Measurements from ENCODE around the gene POLR2C.

The POLR2C gene

DNA sequence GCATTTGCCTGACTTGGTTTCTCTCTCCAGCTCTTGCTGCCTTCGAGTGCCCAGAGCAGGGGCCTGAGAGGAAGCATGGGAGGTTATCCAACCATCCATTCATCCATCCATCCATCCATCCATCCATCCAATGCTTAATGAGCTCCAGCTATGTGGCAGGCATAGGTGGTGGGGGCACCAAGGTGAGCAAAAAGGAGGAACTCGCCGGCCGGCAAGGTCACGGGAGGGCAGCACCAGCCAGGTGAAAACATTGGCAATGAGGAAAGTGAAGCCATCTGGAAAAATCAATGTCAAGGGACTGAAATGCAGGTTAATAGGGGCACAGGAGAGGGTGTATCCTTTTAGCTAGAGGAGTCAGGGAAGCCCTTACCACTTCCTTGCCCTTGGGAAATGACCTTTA is 42.0 kb downstream of the POLR2C start:
- peaks cover 3% of the 10 kb centered on the region for H3K4me1 ChIP-seq (ENCODE audit: insufficient read depth, low read length)
- no peaks in the 10 kb centered on the region for H3K36me3 ChIP-seq (ENCODE audit: insufficient read depth, low read length)
- H3K9me3 ChIP-seq (ENCODE audit: low read length), result no peaks in the 10 kb centered on the region
- no peak overlapping the region for H3K4me3 ChIP-seq (ENCODE audit: low read length)
- peaks cover 30% of the 10 kb centered on the region for H3K27me3 ChIP-seq (ENCODE audit: insufficient read depth, low read length)
- no peak overlapping the region for H2AFZ ChIP-seq (ENCODE audit: low read depth, low read length)

DNA sequence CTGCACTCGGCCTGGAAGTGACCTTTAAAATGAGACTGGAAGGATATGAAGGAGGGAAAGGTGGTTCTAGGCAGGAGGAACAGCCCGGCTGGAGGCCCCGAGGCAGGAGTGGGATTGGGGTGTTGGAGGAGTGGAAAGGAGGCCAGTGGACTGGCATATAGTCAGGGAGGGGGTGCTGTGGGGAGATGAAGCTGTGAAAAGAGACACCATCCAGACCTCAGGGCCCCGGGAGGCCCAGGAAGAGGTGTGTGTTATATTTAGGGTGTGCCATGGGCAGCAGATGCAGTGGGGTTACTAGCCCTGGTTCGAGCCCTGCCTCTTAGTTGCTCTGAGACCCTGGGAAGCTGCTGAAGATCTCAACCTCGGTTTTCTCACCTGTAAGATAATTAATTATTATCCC is 42.7 kb downstream of the POLR2C start:
- H3K36me3 ChIP-seq (ENCODE audit: insufficient read depth, low read length), result no peaks in the 10 kb centered on the region
- H2AFZ ChIP-seq (ENCODE audit: low read depth, low read length), result no peak overlapping the region
- peaks cover 3% of the 10 kb centered on the region for H3K4me1 ChIP-seq (ENCODE audit: insufficient read depth, low read length)
- no peak overlapping the region for H3K4me3 ChIP-seq (ENCODE audit: low read length)
- H3K9me3 ChIP-seq (ENCODE audit: low read length), result no peaks in the 10 kb centered on the region
- peaks cover 30% of the 10 kb centered on the region for H3K27me3 ChIP-seq (ENCODE audit: insufficient read depth, low read length)

DNA sequence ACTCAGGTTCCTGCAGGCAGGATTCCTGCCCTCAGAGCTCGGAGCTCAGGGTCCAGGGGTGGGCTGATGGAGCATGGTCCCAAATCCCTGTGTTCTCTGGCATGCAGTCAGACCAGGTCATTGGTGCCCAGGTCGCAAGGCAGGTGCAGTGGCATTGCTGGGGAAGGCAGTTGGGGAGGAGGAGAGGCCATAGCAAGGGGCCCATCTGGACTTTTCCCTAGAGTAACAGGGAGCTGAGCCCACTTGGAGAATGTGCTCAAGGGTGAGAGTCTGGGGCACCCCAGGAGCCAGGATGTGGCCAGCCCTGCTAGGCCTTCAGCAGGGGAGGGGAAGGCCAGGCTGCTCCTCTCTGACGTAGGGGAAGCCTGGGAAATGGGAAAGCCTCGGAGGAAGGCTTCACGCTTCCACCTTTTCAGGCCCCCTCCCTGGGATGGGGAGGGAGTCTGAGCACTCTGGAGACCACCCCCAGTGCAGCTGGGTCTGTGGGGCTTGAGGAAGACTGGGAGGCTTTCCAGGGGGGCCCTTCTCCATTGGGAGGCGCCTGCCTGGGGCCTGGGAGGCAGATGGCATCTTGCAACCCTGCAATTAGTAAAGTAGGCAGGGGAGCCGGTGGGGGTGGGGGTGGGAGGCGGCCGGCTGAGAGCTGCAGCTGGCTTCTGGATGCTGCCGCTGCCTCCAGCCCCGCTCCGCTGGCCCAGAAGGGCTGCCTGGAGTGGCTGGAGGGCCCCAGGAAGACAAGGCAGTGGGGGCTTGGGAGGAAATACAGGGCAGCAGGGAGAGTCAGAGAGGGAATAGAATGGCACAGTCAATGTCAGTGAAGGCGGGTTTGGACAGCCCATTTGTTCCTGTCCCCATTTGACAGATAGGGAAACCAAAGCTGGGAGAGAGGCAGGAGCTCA is 44.9 kb downstream of the POLR2C start:
- Histone ChIP-seq H3K4me1 (ENCODE audit: insufficient read depth, low read length) (peaks cover 3% of the 10 kb centered on the region), H2AFZ (ENCODE audit: low read depth, low read length) (no peak overlapping the region), H3K9me3 (ENCODE audit: low read length) (no peaks in the 10 kb centered on the region), H3K4me3 (ENCODE audit: low read length) (no peak overlapping the region), H3K36me3 (ENCODE audit: insufficient read depth, low read length) (no peaks in the 10 kb centered on the region), H3K27me3 (ENCODE audit: insufficient read depth, low read length) (peaks cover 26% of the 10 kb centered on the region)

GRCh38 chr16:57508035-57508425 is 45.6 kb downstream of the POLR2C start:
- H3K27me3 ChIP-seq (ENCODE audit: insufficient read depth, low read length), result peaks cover 23% of the 10 kb centered on the region
- no peaks in the 10 kb centered on the region for H3K9me3 ChIP-seq (ENCODE audit: low read length)
- no peak overlapping the region for H3K4me3 ChIP-seq (ENCODE audit: low read length)
- H3K4me1 ChIP-seq (ENCODE audit: insufficient read depth, low read length), result peaks cover 3% of the 10 kb centered on the region
- no peak overlapping the region for H2AFZ ChIP-seq (ENCODE audit: low read depth, low read length)
- H3K36me3 ChIP-seq (ENCODE audit: insufficient read depth, low read length), result no peaks in the 10 kb centered on the region

- Histone ChIP-seq H3K4me3 (ENCODE audit: low read length) (no peak overlapping the region), H3K4me1 (ENCODE audit: insufficient read depth, low read length) (peaks cover 3% of the 10 kb centered on the region), H3K9me3 (ENCODE audit: low read length) (no peaks in the 10 kb centered on the region), H2AFZ (ENCODE audit: low read depth, low read length) (no peak overlapping the region), H3K27me3 (ENCODE audit: insufficient read depth, low read length) (peaks cover 14% of the 10 kb centered on the region), H3K36me3 (ENCODE audit: insufficient read depth, low read length) (no peaks in the 10 kb centered on the region)
These were observed 46.9 kb downstream of the POLR2C start for GRCh38 chr16:57509231-57509923.

DNA sequence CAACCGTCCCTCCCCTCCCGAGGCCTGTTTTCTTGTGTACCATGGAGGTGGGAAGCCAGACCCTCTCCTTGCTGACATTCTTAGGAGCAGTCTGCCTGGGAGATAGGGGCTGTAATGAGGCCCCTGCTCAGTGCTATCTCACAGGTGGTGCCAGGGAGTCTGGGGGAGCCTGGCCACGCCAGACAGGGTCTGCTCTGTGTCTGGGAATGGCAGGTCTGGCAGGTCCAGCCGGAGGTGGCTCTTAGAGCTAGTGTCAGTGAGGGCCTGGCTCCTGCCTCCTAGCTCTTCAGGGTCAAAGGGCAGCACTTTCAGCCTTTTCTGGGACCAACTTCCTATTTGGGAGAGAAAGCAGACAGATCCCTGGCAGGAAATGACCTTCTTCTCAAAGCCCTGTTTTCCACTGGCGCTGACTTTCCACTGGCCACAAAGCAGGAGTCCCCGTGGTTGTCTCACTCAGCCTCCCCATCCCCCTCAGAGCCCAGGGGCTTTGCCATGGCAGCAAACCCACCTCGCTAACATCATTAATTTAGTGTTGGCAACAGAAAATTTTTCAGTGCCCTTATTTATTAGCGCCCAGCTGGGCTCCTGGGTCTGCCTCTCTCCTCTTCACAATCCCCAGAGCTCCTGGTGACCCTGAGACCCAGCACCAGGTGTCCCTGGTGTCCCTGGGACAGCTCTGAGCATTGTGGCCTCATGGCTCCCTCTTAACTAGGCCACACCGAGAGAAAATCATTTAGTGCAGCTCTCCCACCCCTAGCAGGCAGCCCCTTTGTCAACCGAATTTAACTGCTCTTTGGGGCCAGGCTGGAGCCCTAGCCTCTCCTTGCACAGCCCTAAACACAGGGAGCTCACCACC is 47.8 kb downstream of the POLR2C start:
- no peak overlapping the region for H3K4me3 ChIP-seq (ENCODE audit: low read length)
- no peaks in the 10 kb centered on the region for H3K9me3 ChIP-seq (ENCODE audit: low read length)
- peaks cover 11% of the 10 kb centered on the region for H3K27me3 ChIP-seq (ENCODE audit: insufficient read depth, low read length)
- no peak overlapping the region for H2AFZ ChIP-seq (ENCODE audit: low read depth, low read length)
- H3K36me3 ChIP-seq (ENCODE audit: insufficient read depth, low read length), result no peaks in the 10 kb centered on the region
- H3K4me1 ChIP-seq (ENCODE audit: insufficient read depth, low read length), result peaks cover 3% of the 10 kb centered on the region

- Histone ChIP-seq H3K4me3 (ENCODE audit: low read length) (no peak overlapping the region), H2AFZ (ENCODE audit: low read depth, low read length) (no peak overlapping the region), H3K27me3 (ENCODE audit: insufficient read depth, low read length) (no peaks in the 10 kb centered on the region), H3K9me3 (ENCODE audit: low read length) (no peaks in the 10 kb centered on the region), H3K36me3 (ENCODE audit: insufficient read depth, low read length) (no peaks in the 10 kb centered on the region), H3K4me1 (ENCODE audit: insufficient read depth, low read length) (no peaks in the 10 kb centered on the region)
These were observed 50.0 kb downstream of the POLR2C start for GRCh38 chr16:57512296-57513001.

GRCh38 chr16:57513371-57514102 is 51.1 kb downstream of the POLR2C start:
- H2AFZ ChIP-seq (ENCODE audit: low read depth, low read length), result no peak overlapping the region
- no peaks in the 10 kb centered on the region for H3K4me1 ChIP-seq (ENCODE audit: insufficient read depth, low read length)
- no peaks in the 10 kb centered on the region for H3K27me3 ChIP-seq (ENCODE audit: insufficient read depth, low read length)
- H3K9me3 ChIP-seq (ENCODE audit: low read length), result no peaks in the 10 kb centered on the region
- no peaks in the 10 kb centered on the region for H3K36me3 ChIP-seq (ENCODE audit: insufficient read depth, low read length)
- H3K4me3 ChIP-seq (ENCODE audit: low read length), result no peak overlapping the region

- Histone ChIP-seq H3K36me3 (ENCODE audit: insufficient read depth, low read length) (no peaks in the 10 kb centered on the region), H3K27me3 (ENCODE audit: insufficient read depth, low read length) (no peaks in the 10 kb centered on the region), H3K4me1 (ENCODE audit: insufficient read depth, low read length) (no peaks in the 10 kb centered on the region), H2AFZ (ENCODE audit: low read depth, low read length) (no peak overlapping the region), H3K9me3 (ENCODE audit: low read length) (no peaks in the 10 kb centered on the region), H3K4me3 (ENCODE audit: low read length) (no peak overlapping the region)
These were observed 51.9 kb downstream of the POLR2C start for GRCh38 chr16:57514371-57514770.

DNA sequence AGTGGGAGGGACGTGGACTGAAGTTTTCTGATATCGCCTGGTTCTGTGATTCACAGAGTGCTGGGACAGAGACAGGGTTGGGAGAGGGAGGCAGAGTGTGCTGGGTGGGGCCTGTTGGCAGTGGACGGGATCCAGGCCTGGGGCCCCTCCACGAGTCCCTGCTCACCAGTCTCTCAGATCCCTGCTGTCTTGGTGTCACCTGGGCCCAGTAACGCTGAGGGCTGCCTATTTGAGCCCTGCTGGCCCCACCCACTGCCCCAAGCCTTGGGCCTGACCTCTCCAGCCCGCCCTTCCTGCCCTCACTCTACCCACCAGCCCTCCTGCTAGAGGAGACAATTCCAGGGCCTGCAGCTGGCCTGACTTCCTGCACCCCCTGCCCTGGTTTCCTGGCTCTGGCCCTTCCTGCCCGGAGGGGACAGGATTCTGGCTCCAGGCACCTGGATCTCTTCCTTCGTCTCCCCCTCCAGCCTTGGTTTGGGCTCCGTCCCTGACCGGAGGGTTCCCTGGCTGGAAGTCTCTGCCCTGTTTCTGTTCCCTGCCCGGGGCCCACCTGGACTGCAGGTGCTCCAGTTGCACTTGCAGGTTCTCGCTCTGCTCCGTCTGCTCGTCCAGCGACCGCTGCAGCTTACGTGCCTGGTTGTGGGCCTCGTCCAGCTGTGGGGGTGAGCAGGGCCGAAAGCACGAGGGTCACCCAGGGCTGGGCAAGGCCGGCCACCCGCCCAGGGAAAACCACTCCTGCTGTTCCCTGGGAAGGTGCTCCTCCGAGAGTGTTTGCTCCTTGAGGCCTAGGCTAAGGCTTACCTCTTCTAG is 52.5 kb downstream of the POLR2C start:
- H3K36me3 ChIP-seq (ENCODE audit: insufficient read depth, low read length), result no peaks in the 10 kb centered on the region
- H3K9me3 ChIP-seq (ENCODE audit: low read length), result no peaks in the 10 kb centered on the region
- no peaks in the 10 kb centered on the region for H3K27me3 ChIP-seq (ENCODE audit: insufficient read depth, low read length)
- no peak overlapping the region for H3K4me3 ChIP-seq (ENCODE audit: low read length)
- no peaks in the 10 kb centered on the region for H3K4me1 ChIP-seq (ENCODE audit: insufficient read depth, low read length)
- no peak overlapping the region for H2AFZ ChIP-seq (ENCODE audit: low read depth, low read length)

DNA sequence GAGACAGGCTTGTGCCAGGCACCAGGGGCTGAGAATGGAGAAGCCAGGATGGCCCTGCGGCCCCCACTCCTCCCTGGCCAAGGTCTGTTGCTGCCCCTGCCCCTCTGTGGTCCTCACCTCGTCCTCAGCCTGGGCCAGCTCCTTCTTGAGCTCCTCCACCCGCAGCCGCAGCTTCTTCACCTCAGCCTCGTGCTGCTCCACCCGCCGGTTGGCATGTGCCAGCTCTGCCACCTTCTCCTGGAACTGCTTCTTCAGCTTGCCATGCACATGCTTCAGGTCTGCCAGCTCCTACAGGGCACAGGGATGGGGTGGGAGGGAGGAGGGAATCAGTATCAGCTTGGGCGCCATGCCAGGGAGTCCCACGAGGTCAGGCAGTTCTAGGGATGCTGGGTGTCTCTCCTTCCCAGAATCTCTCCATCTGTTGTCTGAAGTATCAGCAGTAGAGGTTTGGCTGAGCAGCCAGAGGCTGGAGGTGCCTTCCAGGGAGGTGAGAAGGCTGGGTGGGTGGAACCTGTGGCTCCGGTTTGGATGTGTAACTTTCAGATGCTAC is 53.8 kb downstream of the POLR2C start:
- Histone ChIP-seq H3K4me3 (ENCODE audit: low read length) (no peak overlapping the region), H2AFZ (ENCODE audit: low read depth, low read length) (no peak overlapping the region)

More for the DNA sequence above, 53.8 kb downstream of the POLR2C start:
- H3K27me3 ChIP-seq (ENCODE audit: insufficient read depth, low read length), result no peaks in the 10 kb centered on the region
- no peaks in the 10 kb centered on the region for H3K36me3 ChIP-seq (ENCODE audit: insufficient read depth, low read length)
- no peaks in the 10 kb centered on the region for H3K9me3 ChIP-seq (ENCODE audit: low read length)
- H3K4me1 ChIP-seq (ENCODE audit: insufficient read depth, low read length), result no peaks in the 10 kb centered on the region
